HEK293 (cell line): ENCODE data around the gene BBIP1.

Source experiments
- CTCF ChIA-PET: fragments of 350-600 bp; formaldehyde crosslinking; extraction: SDS; loops from one replicate; lab custom pipeline; 2021; ENCODE audit warnings: antibody characterized with exemption; lab: Yijun Ruan, JAX
- POLR2A ChIA-PET: fragments of 300-600 bp; formaldehyde crosslinking; extraction: SDS; loops from one replicate; lab custom pipeline; 2020; ENCODE audit warnings: antibody characterized with exemption, inconsistent platforms; lab: Yijun Ruan, JAX
- H3K27ac ChIP-seq: fragments of 200-500 bp; sonication (Bioruptor generic); 2 replicates; pipeline ENCODE4 v1.5.1; 2014; ENCODE audit warnings: low read depth, low read length, control low read depth, inconsistent platforms; ENCODE audit errors: extremely low read depth
- H3K36me3 ChIP-seq, 2 experiments: fragments of 200-500 bp in 1 of 2; sonication (Bioruptor generic) in 1 of 2; 1 replicate in 1 of 2; 2 replicates in 1 of 2; pipeline ENCODE4 v1.5.1; 2014 to 2017; ENCODE audit warnings: inconsistent platforms in 2 of 2, low read length in 2 of 2; ENCODE audit not compliant: control insufficient read depth in 2 of 2, insufficient read depth in 1 of 2
- H3K4me1 ChIP-seq: fragments of 200-500 bp; sonication (Bioruptor generic); 2 replicates; pipeline ENCODE4 v1.5.1; 2014; ENCODE audit warnings: mild to moderate bottlenecking, low read length, inconsistent platforms; ENCODE audit not compliant: control insufficient read depth, insufficient read depth
- H3K4me3 ChIP-seq: 2 replicates; pipeline ENCODE4 v1.5.1; 2011; ENCODE audit warnings: low read depth, mild to moderate bottlenecking, control low read depth, low read length, moderate library complexity
- H3K9me3 ChIP-seq: fragments of 200-500 bp; sonication (Bioruptor generic); 2 replicates; pipeline ENCODE4 v1.5.1; 2014; ENCODE audit warnings: low read depth, low read length, inconsistent platforms; ENCODE audit not compliant: control insufficient read depth, insufficient read depth
- BCL11A ChIP-seq: fragments of 450-650 bp; formaldehyde crosslinking; IDR thresholded peaks from 2 replicates; pipeline ENCODE4 v1.5.1; 2016; ENCODE audit warnings: low read depth, missing biosample characterization, missing genetic modification characterization
- GFI1B ChIP-seq: fragments of 450-650 bp; formaldehyde crosslinking; IDR thresholded peaks from 2 replicates; pipeline ENCODE4 v1.5.1; 2016; ENCODE audit warnings: missing biosample characterization, missing genetic modification characterization
- GLI4 ChIP-seq: fragments of 450-650 bp; formaldehyde crosslinking; IDR thresholded peaks from 2 replicates; pipeline ENCODE4 v1.5.1; 2016; ENCODE audit warnings: missing biosample characterization, missing genetic modification characterization
- GLIS1 ChIP-seq: fragments of 450-650 bp; formaldehyde crosslinking; IDR thresholded peaks from 2 replicates; pipeline ENCODE4 v1.5.1; 2016; ENCODE audit warnings: missing biosample characterization, missing genetic modification characterization
- PRDM10 ChIP-seq: fragments of 450-650 bp; formaldehyde crosslinking; IDR thresholded peaks from 2 replicates; pipeline ENCODE4 v1.5.1; 2016; ENCODE audit warnings: missing biosample characterization, missing genetic modification characterization
- SCRT2 ChIP-seq: fragments of 450-650 bp; formaldehyde crosslinking; IDR thresholded peaks from 2 replicates; pipeline ENCODE4 v1.5.1; 2016; ENCODE audit warnings: missing biosample characterization, missing genetic modification characterization
- ZBTB17 ChIP-seq: fragments of 450-650 bp; formaldehyde crosslinking; IDR thresholded peaks from 2 replicates; pipeline ENCODE4 v1.5.1; 2016; ENCODE audit warnings: missing biosample characterization, missing genetic modification characterization
- ZBTB20 ChIP-seq: fragments of 450-650 bp; formaldehyde crosslinking; IDR thresholded peaks from 2 replicates; pipeline ENCODE4 v1.5.1; 2016; ENCODE audit warnings: missing biosample characterization, missing genetic modification characterization
- ZBTB26 ChIP-seq: fragments of 450-650 bp; formaldehyde crosslinking; optimal IDR thresholded peaks from 2 replicates; pipeline ENCODE3; 2016; ENCODE audit warnings: missing biosample characterization, mild to moderate bottlenecking, missing genetic modification characterization
- ZBTB6 ChIP-seq: fragments of 450-650 bp; formaldehyde crosslinking; IDR thresholded peaks from 2 replicates; pipeline ENCODE4 v1.5.1; 2017; ENCODE audit warnings: missing biosample characterization, missing genetic modification characterization
- ZBTB7A ChIP-seq: fragments of 450-650 bp; formaldehyde crosslinking; IDR thresholded peaks from 2 replicates; pipeline ENCODE4 v1.5.1; 2016; ENCODE audit warnings: low read depth, missing biosample characterization, missing genetic modification characterization
- ZEB2 ChIP-seq: fragments of 450-650 bp; formaldehyde crosslinking; IDR thresholded peaks from 2 replicates; pipeline ENCODE4 v1.5.1; 2016; ENCODE audit warnings: missing biosample characterization, missing genetic modification characterization
- ZFP3 ChIP-seq: fragments of 450-650 bp; formaldehyde crosslinking; IDR thresholded peaks from 2 replicates; pipeline ENCODE4 v1.5.1; 2016; ENCODE audit warnings: low read depth, missing biosample characterization, missing genetic modification characterization
- ZNF114 ChIP-seq: fragments of 450-650 bp; formaldehyde crosslinking; IDR thresholded peaks from 2 replicates; pipeline ENCODE4 v1.5.0; 2017; ENCODE audit warnings: missing biosample characterization, missing genetic modification characterization
- ZNF140 ChIP-seq: fragments of 450-650 bp; formaldehyde crosslinking; IDR thresholded peaks from 2 replicates; pipeline ENCODE4 v1.5.1; 2016; ENCODE audit warnings: missing biosample characterization, missing genetic modification characterization
- ZNF214 ChIP-seq: fragments of 450-650 bp; formaldehyde crosslinking; IDR thresholded peaks from 2 replicates; pipeline ENCODE4 v1.5.1; 2017; ENCODE audit warnings: missing biosample characterization, mild to moderate bottlenecking, missing genetic modification characterization, borderline replicate concordance
- ZNF24 ChIP-seq: fragments of 450-650 bp; formaldehyde crosslinking; IDR thresholded peaks from 2 replicates; pipeline ENCODE4 v1.5.1; 2016; ENCODE audit warnings: missing biosample characterization, missing genetic modification characterization
- ZNF311 ChIP-seq: fragments of 450-650 bp; formaldehyde crosslinking; IDR thresholded peaks from 2 replicates; pipeline ENCODE4 v1.5.1; 2017; ENCODE audit warnings: missing biosample characterization, missing genetic modification characterization, borderline replicate concordance
- ZNF341 ChIP-seq: fragments of 450-650 bp; formaldehyde crosslinking; IDR thresholded peaks from 2 replicates; pipeline ENCODE4; 2016; ENCODE audit warnings: low read depth, missing biosample characterization, missing genetic modification characterization
- ZNF664 ChIP-seq: fragments of 450-650 bp; formaldehyde crosslinking; IDR thresholded peaks from 2 replicates; pipeline ENCODE4 v1.5.1; 2016; ENCODE audit warnings: missing biosample characterization, missing genetic modification characterization
- ZSCAN30 ChIP-seq: fragments of 450-650 bp; IDR thresholded peaks from 2 replicates; pipeline ENCODE4 v1.5.1; 2018; ENCODE audit warnings: missing biosample characterization, mild to moderate bottlenecking, missing genetic modification characterization, moderate library complexity

The BBIP1 gene

GRCh38 chr10:110947061-110947595, 28.1 kb upstream of the BBIP1 start (continued):
- TF ChIP-seq PRDM10 (no peak), ZNF140 (tag by site-specific recombination) (no peak), ZBTB7A (tag by site-specific recombination) (no peak), GFI1B (no peak), ZEB2 (no peak), ZBTB6 (tag by site-specific recombination) (no peak), GLIS1 (tag by site-specific recombination) (no peak), ZNF214 (no peak)

GRCh38 chr10:110946496-110946895, 27.5 kb upstream of the BBIP1 start:
- Histone ChIP-seq H3K9me3 (no peaks in the 10 kb centered on the region; the same call in 1 of the 2 replicates), H3K27ac (no peak overlapping the region), H3K4me1 (no peaks in the 10 kb centered on the region), H3K36me3 (peaks cover 5% of the 10 kb centered on the region in 2 experiments), H3K4me3 (no peak overlapping the region)
- ChIA-PET POLR2A (interaction anchor here (0.5 to 0.6 kb wide), 2 partner anchors 75 to 181 kb away, joined by 3 read pairs; partner anchors contain the start of gene PDCD4), CTCF (no interaction called here)
- TF ChIP-seq ZNF664 (tag by site-specific recombination) = no peak
- no peak for TF ChIP-seq ZNF311 (tag by site-specific recombination)
- TF ChIP-seq ZNF24 (tag by site-specific recombination) = no peak
- no peak for TF ChIP-seq SCRT2 (tag by site-specific recombination)
- TF ChIP-seq BCL11A (tag by site-specific recombination) = no peak
- no peak for TF ChIP-seq ZNF341 (tag by site-specific recombination)
- no peak for TF ChIP-seq ZSCAN30
- TF ChIP-seq ZNF114 (tag by site-specific recombination) = no peak
- no peak for TF ChIP-seq ZBTB20 (tag by site-specific recombination)
- no peak for TF ChIP-seq GLI4 (tag by site-specific recombination)
- TF ChIP-seq ZBTB17 = no peak
- TF ChIP-seq ZFP3 (tag by site-specific recombination) = no peak
- TF ChIP-seq ZBTB26 = no peak
